MM.1S (cell line): ENCODE measurements around the gene HNRNPLL.

Experiments
- CTCF ChIP-seq: fragments of 300-600 bp; sonication (generic); IDR thresholded peaks from 2 replicates; pipeline ENCODE4 v1.5.1; 2016; ENCODE audit warnings: antibody characterized with exemption, low read length, mixed read lengths
- EZH2 ChIP-seq: fragments of 300-600 bp; sonication (generic); optimal IDR thresholded peaks from 2 replicates; pipeline ENCODE3; 2017; ENCODE audit warnings: low read depth, mild to moderate bottlenecking, antibody characterized with exemption, low read length, mixed read lengths
- EZH2phosphoT487 ChIP-seq: fragments of 300-600 bp; sonication (generic); IDR thresholded peaks from 2 replicates; pipeline ENCODE4 v1.6.1; 2018; ENCODE audit warnings: antibody characterized with exemption, low read length

- TF ChIP-seq CTCF (no peak), EZH2phosphoT487 (no peak), EZH2 (no peak)
Measured at GRCh38 chr2:38560092-38560491, 42.6 kb downstream of the HNRNPLL start.
